Measurements from ENCODE around the gene CAMKMT.

CAMKMT gene

DNA sequence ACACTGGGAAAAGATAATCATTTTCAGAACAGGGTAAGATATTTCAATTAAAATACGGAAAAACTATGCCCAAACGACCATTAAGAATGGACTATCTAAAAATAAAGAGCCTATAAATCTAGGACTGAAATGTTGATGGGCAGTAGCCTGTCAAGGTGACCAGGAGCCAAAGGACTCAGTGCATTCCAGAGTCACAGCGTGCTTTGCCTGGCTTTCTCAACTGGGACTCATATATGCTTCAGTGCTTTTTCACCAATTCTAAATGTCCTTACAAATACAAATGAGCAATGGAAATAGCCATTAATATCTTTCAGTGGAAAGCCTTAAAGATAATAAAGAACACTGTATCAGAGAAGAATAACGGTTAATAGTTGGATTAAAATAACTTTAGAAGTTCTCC is 35.9 kb upstream of the CAMKMT start:
- TF ChIP-seq CTCF (IDR thresholded peaks at IDR 0.05; ENCODE audit: control insufficient read depth, insufficient read depth, low read depth, low read length, missing control alignments): no peak
- no peak for DNase-seq (ENCODE audit: low read depth)
- no peak overlapping the region for H3K4me3 ChIP-seq (ENCODE audit: control insufficient read depth, low read depth, low read length)

- no peak for DNase-seq (ENCODE audit: low read depth)
- TF ChIP-seq CTCF (IDR thresholded peaks at IDR 0.05; ENCODE audit: control insufficient read depth, insufficient read depth, low read depth, low read length, missing control alignments): no peak
- H3K4me3 ChIP-seq (ENCODE audit: control insufficient read depth, low read depth, low read length): no peak overlapping the region
Measured at GRCh38 chr2:44326548-44327264, 35.0 kb upstream of the CAMKMT start.

- no peak overlapping the region for H3K4me3 ChIP-seq (ENCODE audit: control insufficient read depth, low read depth, low read length)
- no peak for DNase-seq (ENCODE audit: low read depth)
- TF ChIP-seq CTCF (IDR thresholded peaks at IDR 0.05; ENCODE audit: control insufficient read depth, insufficient read depth, low read depth, low read length, missing control alignments): no peak
Measured at GRCh38 chr2:44328750-44329149, 33.0 kb upstream of the CAMKMT start.

DNA sequence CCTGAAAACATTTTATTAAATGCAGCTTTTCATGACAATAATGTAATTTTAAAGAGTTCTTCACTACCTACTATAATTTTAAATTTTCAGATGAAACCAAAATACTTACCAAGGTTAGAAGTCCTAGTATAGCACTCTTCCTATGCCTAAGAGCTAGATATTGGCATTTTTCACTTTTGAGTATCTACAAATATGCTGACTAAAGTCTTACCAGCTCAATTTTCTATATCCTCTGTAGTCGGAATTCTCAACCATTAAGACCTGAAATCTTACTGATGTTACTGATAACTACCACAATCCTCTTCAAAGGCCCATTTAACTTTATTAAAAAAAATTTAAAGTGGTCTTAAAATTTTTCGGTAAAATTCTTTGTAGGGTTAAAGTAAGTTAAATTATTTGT is 32.4 kb upstream of the CAMKMT start:
- H3K4me3 ChIP-seq (ENCODE audit: control insufficient read depth, low read depth, low read length): no peak overlapping the region
- DNase-seq (ENCODE audit: low read depth): no peak
- TF ChIP-seq CTCF (IDR thresholded peaks at IDR 0.05; ENCODE audit: control insufficient read depth, insufficient read depth, low read depth, low read length, missing control alignments): no peak

DNA sequence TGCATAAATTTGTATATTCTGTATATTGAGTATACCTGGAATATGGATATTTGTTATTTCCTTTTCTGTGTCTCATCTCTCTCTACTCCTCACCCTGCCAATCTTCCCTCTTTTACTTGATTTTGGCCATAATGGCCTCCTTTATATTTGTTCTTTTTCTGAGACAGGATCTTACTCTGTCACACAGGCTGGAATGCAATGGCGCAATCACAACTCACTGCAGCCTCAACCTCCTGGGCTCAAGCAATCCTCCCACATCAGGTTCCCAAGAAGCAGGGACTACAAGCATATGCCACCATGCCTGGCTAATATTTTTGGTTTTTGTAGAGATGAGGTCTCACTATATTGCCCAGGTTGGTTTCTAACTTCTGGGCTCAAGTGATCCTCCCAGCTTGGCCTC is 30.9 kb upstream of the CAMKMT start:
- no peak for DNase-seq (ENCODE audit: low read depth)
- TF ChIP-seq CTCF (IDR thresholded peaks at IDR 0.05; ENCODE audit: control insufficient read depth, insufficient read depth, low read depth, low read length, missing control alignments): no peak
- H3K4me3 ChIP-seq (ENCODE audit: control insufficient read depth, low read depth, low read length): no peak overlapping the region

- DNase-seq (ENCODE audit: low read depth): no peak
- no peak for TF ChIP-seq CTCF (IDR thresholded peaks at IDR 0.05; ENCODE audit: control insufficient read depth, insufficient read depth, low read depth, low read length, missing control alignments)
- H3K4me3 ChIP-seq (ENCODE audit: control insufficient read depth, low read depth, low read length): no peak overlapping the region
Measured at GRCh38 chr2:44333994-44334393, 27.8 kb upstream of the CAMKMT start.
